ENCODE results near the gene XIRP2. TPM values are rescaled to one million over a fixed set of nuclear protein-coding genes. Genes with fewer than 3 reads are reported as not detected.
A peak's percentile ranks its signal among the peaks of the same experiment; 100 is the strongest.

The XIRP2 gene
- total RNA-seq, 1 experiment from 2014 or later, result not detected

DNA sequence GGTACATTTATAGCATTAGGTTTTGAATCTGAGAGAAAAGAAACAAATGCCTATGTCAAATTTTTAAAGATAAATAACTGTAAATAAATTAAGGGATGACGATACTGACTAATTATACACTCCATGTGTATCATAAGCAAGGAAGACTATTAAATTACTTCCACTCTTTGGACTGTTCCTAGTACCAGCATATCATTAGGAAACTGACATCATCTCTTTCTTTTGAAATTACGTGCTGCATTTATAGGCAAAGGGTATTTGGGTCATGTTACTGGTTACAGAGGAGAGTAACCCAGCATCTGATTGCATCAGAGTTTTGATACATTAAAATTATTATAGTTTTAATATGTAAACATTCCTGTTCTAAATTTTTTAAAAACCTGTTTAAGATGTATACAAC is 309.7 kb downstream of the XIRP2 start:
- no TSS peak for BruUV-seq (replicated peaks)
- peaks cover 19% of the 10 kb centered on the region for H3K27me3 Mint-ChIP-seq (ENCODE audit: insufficient read depth, unreplicated experiment)
- CTCF ChIA-PET, result interaction anchor here (0.6 kb wide), 1 partner anchor 109 kb away, joined by 3 read pairs; no protein-coding TSS in a partner anchor

DNA sequence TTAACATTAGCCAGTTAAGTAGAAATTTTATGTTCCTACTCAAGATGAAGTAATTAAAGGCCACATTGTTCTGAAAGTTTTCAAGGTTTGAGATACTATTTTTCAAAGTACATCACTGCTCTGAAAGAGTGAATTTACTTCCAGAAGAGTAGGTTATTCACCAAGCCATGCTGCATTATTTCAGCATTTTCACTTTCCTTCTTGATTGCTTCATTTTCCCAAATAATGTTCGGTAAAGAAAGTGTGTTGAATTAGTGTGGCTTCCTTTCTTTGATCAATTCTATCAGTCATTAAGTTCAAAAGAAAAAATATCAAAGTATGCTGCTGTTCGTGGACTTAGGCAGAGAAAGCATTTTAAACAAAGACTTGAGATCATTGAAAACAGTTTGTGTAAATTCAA is 310.3 kb downstream of the XIRP2 start:
- peaks cover 24% of the 10 kb centered on the region for H3K27me3 Mint-ChIP-seq (ENCODE audit: insufficient read depth, unreplicated experiment)
- H3K4me3 Mint-ChIP-seq (ENCODE audit: unreplicated experiment), result no peak overlapping the region
- ChIA-PET CTCF (interaction anchor here (0.6 to 0.7 kb wide), 2 partner anchors 110 to 659 kb away, joined by 3 read pairs; no protein-coding TSS in a partner anchor), POLR2A (no interaction called here)
- no peak for DNase-seq (ENCODE audit: unreplicated experiment)
- intact Hi-C loops (cut with micrococcal nuclease), result no loop called here
- peaks cover 11% of the 10 kb centered on the region for H3K4me1 Mint-ChIP-seq (ENCODE audit: insufficient read depth, unreplicated experiment)
- BruUV-seq (replicated peaks), result no TSS peak
- H3K9me3 Mint-ChIP-seq (ENCODE audit: unreplicated experiment), result no peaks in the 10 kb centered on the region
- peaks cover 5% of the 10 kb centered on the region for H3K36me3 Mint-ChIP-seq (ENCODE audit: insufficient read depth, unreplicated experiment)
- TF ChIP-seq CTCF (IDR thresholded peaks at IDR 0.05; ENCODE audit: unreplicated experiment), result no peak
- H3K27ac Mint-ChIP-seq (ENCODE audit: low read depth, unreplicated experiment), result no peak overlapping the region

More for the DNA sequence above, 309.7 kb downstream of the XIRP2 start:
- no peak overlapping the region for H3K4me3 Mint-ChIP-seq (ENCODE audit: unreplicated experiment)
- intact Hi-C loops (cut with micrococcal nuclease), result no loop called here
- peaks cover 11% of the 10 kb centered on the region for H3K4me1 Mint-ChIP-seq (ENCODE audit: insufficient read depth, unreplicated experiment)
- POLR2A ChIA-PET, result no interaction called here
- no peaks in the 10 kb centered on the region for H3K9me3 Mint-ChIP-seq (ENCODE audit: unreplicated experiment)
- no peak for TF ChIP-seq CTCF (IDR thresholded peaks at IDR 0.05; ENCODE audit: unreplicated experiment)
- H3K36me3 Mint-ChIP-seq (ENCODE audit: insufficient read depth, unreplicated experiment), result peaks cover 10% of the 10 kb centered on the region
- DNase-seq (ENCODE audit: unreplicated experiment), result no peak
- H3K27ac Mint-ChIP-seq (ENCODE audit: low read depth, unreplicated experiment), result no peak overlapping the region

GRCh38 chr2:167200019-167200418 is 311.7 kb downstream of the XIRP2 start:
- no peak for DNase-seq (ENCODE audit: unreplicated experiment)
- POLR2A ChIA-PET, result no interaction called here
- intact Hi-C loops (cut with micrococcal nuclease), result no loop called here
- Mint-ChIP-seq H3K4me1 (ENCODE audit: insufficient read depth, unreplicated experiment) (peaks cover 11% of the 10 kb centered on the region), H3K4me3 (ENCODE audit: unreplicated experiment) (no peak overlapping the region), H3K27me3 (ENCODE audit: insufficient read depth, unreplicated experiment) (peaks cover 27% of the 10 kb centered on the region), H3K9me3 (ENCODE audit: unreplicated experiment) (no peaks in the 10 kb centered on the region), H3K27ac (ENCODE audit: low read depth, unreplicated experiment) (no peak overlapping the region), H3K36me3 (ENCODE audit: insufficient read depth, unreplicated experiment) (peaks cover 4% of the 10 kb centered on the region)
- no peak for TF ChIP-seq CTCF (IDR thresholded peaks at IDR 0.05; ENCODE audit: unreplicated experiment)
- no TSS peak for BruUV-seq (replicated peaks)
- CTCF ChIA-PET, result no interaction called here

GRCh38 chr2:167209784-167210183 is 321.5 kb downstream of the XIRP2 start:
- Mint-ChIP-seq H3K27ac (ENCODE audit: low read depth, unreplicated experiment) (no peak overlapping the region), H3K36me3 (ENCODE audit: insufficient read depth, unreplicated experiment) (no peaks in the 10 kb centered on the region), H3K4me3 (ENCODE audit: unreplicated experiment) (no peak overlapping the region), H3K4me1 (ENCODE audit: insufficient read depth, unreplicated experiment) (no peaks in the 10 kb centered on the region), H3K9me3 (ENCODE audit: unreplicated experiment) (no peaks in the 10 kb centered on the region), H3K27me3 (ENCODE audit: insufficient read depth, unreplicated experiment) (peaks cover 5% of the 10 kb centered on the region)
- intact Hi-C loops (cut with micrococcal nuclease), result loop anchor here (5.0 kb wide), 1 partner anchor 582 kb away; no protein-coding TSS in a partner anchor
- no peak for TF ChIP-seq CTCF (IDR thresholded peaks at IDR 0.05; ENCODE audit: unreplicated experiment)
- POLR2A ChIA-PET, result no interaction called here
- no TSS peak for BruUV-seq (replicated peaks)
- CTCF ChIA-PET, result interaction anchor here (0.5 to 4.5 kb wide), 6 partner anchors 53 to 910 kb away, joined by 3 to 30 read pairs (median 13); no protein-coding TSS in a partner anchor
- peak; percentile 6 for DNase-seq (ENCODE audit: unreplicated experiment)

Data from MCF 10A (cell line).